Neural progenitor cell (in vitro differentiated cells): ENCODE measurements around the gene AFF3. TPM values are rescaled to one million over a fixed set of nuclear protein-coding genes. Genes with fewer than 3 reads are reported as not detected.

Source experiments
- DNase-seq: peaks from one replicate; pipeline ENCODE4 v3.0.0-alpha.2; 2016; ENCODE audit warnings: low spot score
- H2AFZ ChIP-seq: fragments of 200-600 bp; sonication (generic); replicated peaks from 2 replicates; pipeline ENCODE4 v1.6.1; 2016; ENCODE audit warnings: antibody characterized with exemption
- H3F3A ChIP-seq: fragments of 200-600 bp; sonication (generic); 2 replicates; pipeline ENCODE4 v1.6.1; 2016; ENCODE audit warnings: antibody characterized with exemption, low read depth
- H3K27ac ChIP-seq: fragments of 200-600 bp; sonication (generic); 2 replicates; pipeline ENCODE4 v1.5.1; 2016; ENCODE audit warnings: mild to moderate bottlenecking
- H3K27me3 ChIP-seq: fragments of 200-600 bp; sonication (generic); 2 replicates; pipeline ENCODE4 v1.6.1; 2016; ENCODE audit warnings: mild to moderate bottlenecking, moderate library complexity
- H3K36me3 ChIP-seq: fragments of 200-600 bp; sonication (generic); 2 replicates; pipeline ENCODE4 v1.5.1; 2016
- H3K4me1 ChIP-seq: fragments of 200-600 bp; sonication (generic); 2 replicates; pipeline ENCODE4 v1.6.1; 2016; ENCODE audit warnings: mixed run types
- H3K4me2 ChIP-seq: fragments of 200-600 bp; sonication (generic); 2 replicates; pipeline ENCODE4 v1.6.1; 2016
- H3K4me3 ChIP-seq: fragments of 200-600 bp; sonication (generic); 2 replicates; pipeline ENCODE4 v1.5.1; 2016
- H3K79me2 ChIP-seq: fragments of 200-600 bp; sonication (generic); 2 replicates; pipeline ENCODE4 v1.6.1; 2016; ENCODE audit warnings: low read depth
- H3K9ac ChIP-seq: fragments of 200-600 bp; sonication (generic); 2 replicates; pipeline ENCODE4 v1.6.1; 2016
- H3K9me3 ChIP-seq: fragments of 200-600 bp; sonication (generic); 2 replicates; pipeline ENCODE4 v1.5.1; 2016; ENCODE audit warnings: low read depth
- H4K20me1 ChIP-seq: fragments of 200-600 bp; sonication (generic); 2 replicates; pipeline ENCODE4 v1.6.1; 2016; ENCODE audit warnings: low read depth
- H3K27ac Mint-ChIP-seq: 3 replicates; pipeline ENCODE4 v1.8.0; 2021; ENCODE audit warnings: mixed read lengths
- H3K27me3 Mint-ChIP-seq: 2 replicates; pipeline ENCODE4 v1.8.0; 2022; ENCODE audit warnings: low read depth, mild to moderate bottlenecking, inconsistent platforms, moderate library complexity, mixed read lengths; ENCODE audit not compliant: insufficient read depth
- H3K36me3 Mint-ChIP-seq: 3 replicates; pipeline ENCODE4 v1.8.0; 2021; ENCODE audit warnings: mixed read lengths
- H3K4me1 Mint-ChIP-seq: 3 replicates; pipeline ENCODE4 v1.8.0; 2021; ENCODE audit warnings: mixed read lengths
- H3K4me3 Mint-ChIP-seq: 3 replicates; pipeline ENCODE4 v1.8.0; 2021; ENCODE audit warnings: mild to moderate bottlenecking, moderate library complexity, mixed read lengths
- H3K9me3 Mint-ChIP-seq: 3 replicates; pipeline ENCODE4 v1.8.0; 2020; ENCODE audit warnings: mixed read lengths
- EZH2 ChIP-seq: fragments of 200-600 bp; sonication (generic); IDR thresholded peaks from 2 replicates; pipeline ENCODE4 v1.6.1; 2017; ENCODE audit warnings: antibody characterized with exemption, mild to moderate bottlenecking, moderate library complexity
- EZH2phosphoT487 ChIP-seq: fragments of 200-600 bp; sonication (generic); IDR thresholded peaks from 2 replicates; pipeline ENCODE4 v1.6.1; 2017; ENCODE audit warnings: antibody characterized with exemption
- total RNA-seq: library from RNA; depleted of rRNA; stranded (reverse); fragments of >200 nt; gene quantifications from 2 replicates; pipeline ENCODE4 v1.2.3, GENCODE V29; 2015; ENCODE audit warnings: low replicate concordance
- TF ChIP-seq, protein P1 (sequence below): fragments of 200-600 bp; sonication (generic); IDR thresholded peaks from 2 replicates; pipeline ENCODE4 v1.5.1; 2017; ENCODE audit warnings: antibody characterized with exemption, mild to moderate bottlenecking

AFF3 gene
- total RNA-seq, 1 donor from 2014 or later = 0.26 TPM

DNA sequence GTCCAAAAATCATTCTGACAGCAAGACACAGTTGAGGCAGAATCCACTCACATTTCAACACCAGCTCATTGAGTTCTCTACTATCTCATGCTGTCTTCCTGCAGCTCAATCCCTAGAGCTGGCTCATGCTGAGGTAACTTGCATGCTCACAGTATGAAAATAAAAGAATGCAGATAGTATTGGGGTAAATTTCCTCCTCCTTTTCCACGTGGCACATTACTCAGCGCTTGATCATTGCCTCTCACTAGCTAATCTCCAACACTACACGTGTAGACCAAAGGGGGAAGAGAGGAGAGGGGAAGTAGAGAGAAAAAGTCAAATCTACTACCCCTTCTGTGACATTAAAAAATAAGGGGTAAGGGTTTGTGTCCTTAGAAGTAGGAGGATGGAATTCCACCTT is 300.6 kb downstream of the AFF3 start:
- no peaks in the 10 kb centered on the region for H3K79me2 ChIP-seq
- H3K9ac ChIP-seq = no peak overlapping the region
- no peaks in the 10 kb centered on the region for H3K27me3 Mint-ChIP-seq
- H3K36me3 Mint-ChIP-seq = peaks cover under 1% of the 10 kb centered on the region
- peaks cover 2% of the 10 kb centered on the region for H3K4me1 Mint-ChIP-seq
- no peaks in the 10 kb centered on the region for H3F3A ChIP-seq
- H3K27ac Mint-ChIP-seq = no peak overlapping the region
- no peaks in the 10 kb centered on the region for H3K27me3 ChIP-seq
- no peak overlapping the region for H3K4me3 ChIP-seq
- H3K4me1 ChIP-seq = no peaks in the 10 kb centered on the region
- no peaks in the 10 kb centered on the region for H3K36me3 ChIP-seq
- H3K9me3 Mint-ChIP-seq = peaks cover 2% of the 10 kb centered on the region
- no peak overlapping the region for H3K4me3 Mint-ChIP-seq
- no peak overlapping the region for H3K4me2 ChIP-seq
- TF ChIP-seq EZH2phosphoT487 (no peak), EZH2 (no peak)
- H2AFZ ChIP-seq = no peak overlapping the region
- DNase-seq = no peak
- H4K20me1 ChIP-seq = no peaks in the 10 kb centered on the region
- H3K9me3 ChIP-seq = no peaks in the 10 kb centered on the region
- no peak overlapping the region for H3K27ac ChIP-seq

DNA sequence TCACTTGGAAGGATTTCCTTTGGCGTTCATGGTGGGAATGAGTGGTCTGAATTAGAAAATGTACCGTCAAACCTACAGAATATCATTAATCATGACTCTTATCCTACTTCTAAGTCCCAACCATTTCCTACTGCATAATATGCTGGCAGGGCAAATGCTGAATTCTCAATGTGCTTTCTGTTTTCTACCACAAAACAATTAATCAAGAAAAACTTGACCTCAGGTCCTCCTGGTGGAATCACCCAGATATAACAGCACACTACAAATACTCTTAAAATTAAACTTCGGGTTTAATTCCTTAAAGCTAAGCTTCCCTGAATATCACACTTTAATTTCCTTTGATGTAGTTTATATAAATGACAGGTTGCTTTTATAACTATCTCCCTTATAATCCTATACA is 301.6 kb downstream of the AFF3 start:
- no peak for DNase-seq
- Mint-ChIP-seq H3K9me3 (peaks cover 2% of the 10 kb centered on the region), H3K4me3 (no peak overlapping the region), H3K36me3 (peaks cover 2% of the 10 kb centered on the region), H3K27ac (no peak overlapping the region), H3K27me3 (no peaks in the 10 kb centered on the region), H3K4me1 (peaks cover 3% of the 10 kb centered on the region)
- no peak for TF ChIP-seq EZH2
- no peak for TF ChIP-seq EZH2phosphoT487
- TF ChIP-seq, protein P1, sequence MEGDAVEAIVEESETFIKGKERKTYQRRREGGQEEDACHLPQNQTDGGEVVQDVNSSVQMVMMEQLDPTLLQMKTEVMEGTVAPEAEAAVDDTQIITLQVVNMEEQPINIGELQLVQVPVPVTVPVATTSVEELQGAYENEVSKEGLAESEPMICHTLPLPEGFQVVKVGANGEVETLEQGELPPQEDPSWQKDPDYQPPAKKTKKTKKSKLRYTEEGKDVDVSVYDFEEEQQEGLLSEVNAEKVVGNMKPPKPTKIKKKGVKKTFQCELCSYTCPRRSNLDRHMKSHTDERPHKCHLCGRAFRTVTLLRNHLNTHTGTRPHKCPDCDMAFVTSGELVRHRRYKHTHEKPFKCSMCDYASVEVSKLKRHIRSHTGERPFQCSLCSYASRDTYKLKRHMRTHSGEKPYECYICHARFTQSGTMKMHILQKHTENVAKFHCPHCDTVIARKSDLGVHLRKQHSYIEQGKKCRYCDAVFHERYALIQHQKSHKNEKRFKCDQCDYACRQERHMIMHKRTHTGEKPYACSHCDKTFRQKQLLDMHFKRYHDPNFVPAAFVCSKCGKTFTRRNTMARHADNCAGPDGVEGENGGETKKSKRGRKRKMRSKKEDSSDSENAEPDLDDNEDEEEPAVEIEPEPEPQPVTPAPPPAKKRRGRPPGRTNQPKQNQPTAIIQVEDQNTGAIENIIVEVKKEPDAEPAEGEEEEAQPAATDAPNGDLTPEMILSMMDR = no peak
- Histone ChIP-seq H3K36me3 (no peaks in the 10 kb centered on the region), H3F3A (no peaks in the 10 kb centered on the region), H3K9me3 (no peaks in the 10 kb centered on the region), H3K79me2 (no peaks in the 10 kb centered on the region), H3K27ac (no peak overlapping the region), H3K4me2 (no peak overlapping the region), H3K27me3 (no peaks in the 10 kb centered on the region), H3K9ac (no peak overlapping the region), H3K4me1 (no peaks in the 10 kb centered on the region), H3K4me3 (no peak overlapping the region), H2AFZ (no peak overlapping the region), H4K20me1 (no peaks in the 10 kb centered on the region)

DNA sequence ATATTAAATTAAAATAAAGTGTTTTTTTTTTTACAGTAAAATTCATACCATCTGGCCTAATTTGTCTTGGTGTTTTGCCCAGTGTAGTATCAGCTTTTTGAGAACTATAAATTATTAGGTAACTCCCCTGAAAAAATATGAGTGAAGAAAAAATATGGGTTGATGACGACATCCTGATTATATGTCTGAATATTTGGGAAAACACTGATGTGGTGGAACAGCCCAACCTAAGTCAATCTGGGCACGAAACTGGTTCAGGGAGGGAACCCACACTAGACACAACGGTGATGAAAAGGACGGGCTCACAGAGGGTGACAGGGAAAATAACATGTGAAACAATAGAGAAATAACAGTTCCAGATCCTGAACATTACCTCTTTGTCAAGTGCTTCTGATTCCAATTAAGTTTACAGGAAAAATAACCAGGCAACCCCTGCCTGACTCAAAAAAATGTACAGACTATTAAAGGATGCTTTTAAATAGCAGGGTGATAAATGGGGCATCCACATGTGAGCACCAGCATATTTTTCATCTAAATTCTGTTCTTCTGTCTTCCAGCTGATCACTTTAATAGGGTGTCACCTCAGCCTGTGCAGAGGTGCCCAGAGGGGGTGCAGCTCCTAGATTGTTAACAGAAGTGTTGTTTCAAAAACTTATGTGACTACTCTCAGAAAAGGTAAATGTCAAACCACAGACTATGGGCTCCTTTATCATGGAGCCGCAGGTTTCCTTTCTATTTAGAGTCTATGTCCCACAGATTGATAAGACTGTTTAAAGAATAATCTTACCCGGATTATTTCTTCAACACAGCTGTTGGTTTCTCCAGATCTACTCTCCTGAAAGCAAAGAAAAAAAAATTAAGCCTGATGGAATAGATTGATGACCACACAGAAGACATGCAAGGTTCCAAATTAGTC is 305.4 kb downstream of the AFF3 start:
- no peak for TF ChIP-seq EZH2phosphoT487
- TF ChIP-seq, protein P1 = no peak
- TF ChIP-seq EZH2 = no peak
- Mint-ChIP-seq H3K27ac (no peak overlapping the region), H3K36me3 (peaks cover 5% of the 10 kb centered on the region), H3K4me3 (no peak overlapping the region), H3K27me3 (no peaks in the 10 kb centered on the region), H3K4me1 (peaks cover 9% of the 10 kb centered on the region), H3K9me3 (peaks cover 2% of the 10 kb centered on the region)
- no peaks in the 10 kb centered on the region for H3K79me2 ChIP-seq
- H4K20me1 ChIP-seq = no peaks in the 10 kb centered on the region
- H3K9ac ChIP-seq = no peak overlapping the region
- H3K36me3 ChIP-seq = no peaks in the 10 kb centered on the region
- no peaks in the 10 kb centered on the region for H3K27me3 ChIP-seq
- no peak overlapping the region for H2AFZ ChIP-seq
- no peak overlapping the region for H3K4me3 ChIP-seq
- no peak overlapping the region for H3K27ac ChIP-seq
- no peaks in the 10 kb centered on the region for H3K9me3 ChIP-seq
- H3K4me2 ChIP-seq = no peak overlapping the region
- no peaks in the 10 kb centered on the region for H3K4me1 ChIP-seq
- DNase-seq = no peak
- no peaks in the 10 kb centered on the region for H3F3A ChIP-seq

DNA sequence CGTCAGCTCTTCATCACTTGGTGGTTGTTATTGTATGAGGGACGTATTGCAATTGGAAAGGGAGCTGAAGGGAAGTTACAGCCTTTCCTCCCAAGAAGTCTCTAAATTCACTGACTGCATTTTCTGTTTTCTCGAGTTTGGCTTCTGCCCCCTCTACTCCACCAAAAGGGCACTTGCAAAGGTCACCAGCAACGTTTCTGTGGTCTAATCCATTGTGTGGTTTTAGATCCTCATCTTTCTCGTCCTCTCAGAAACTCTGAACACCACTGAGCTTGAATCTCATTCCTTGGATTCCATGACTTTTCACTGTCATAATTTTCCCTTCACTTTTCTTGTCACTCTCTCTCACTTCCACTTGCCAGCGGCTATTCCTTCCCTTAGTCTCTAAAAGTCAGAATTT is 308.0 kb downstream of the AFF3 start:
- Mint-ChIP-seq H3K27ac (no peak overlapping the region), H3K4me3 (no peak overlapping the region), H3K36me3 (peaks cover 5% of the 10 kb centered on the region), H3K27me3 (peaks cover 3% of the 10 kb centered on the region), H3K9me3 (peaks cover 2% of the 10 kb centered on the region), H3K4me1 (peaks cover 9% of the 10 kb centered on the region)
- no peak for TF ChIP-seq EZH2phosphoT487
- no peak for TF ChIP-seq EZH2
- TF ChIP-seq, protein P1 = no peak
- Histone ChIP-seq H3K36me3 (no peaks in the 10 kb centered on the region), H3K4me3 (no peak overlapping the region), H3K27me3 (no peaks in the 10 kb centered on the region), H2AFZ (no peak overlapping the region), H3K9me3 (no peaks in the 10 kb centered on the region), H3K4me2 (no peak overlapping the region), H3K4me1 (no peaks in the 10 kb centered on the region), H3K27ac (no peak overlapping the region), H3K9ac (no peak overlapping the region), H3F3A (no peaks in the 10 kb centered on the region), H4K20me1 (no peaks in the 10 kb centered on the region), H3K79me2 (no peaks in the 10 kb centered on the region)
- no peak for DNase-seq
